Activated CD4-positive, alpha-beta T cell treated with anti-CD3 and anti-CD28 coated beads, Interleukin-2, amount 10 ng/mL, durations not matched to agents 24 days and 14 days (primary cell): ENCODE data around the gene SPRYD7. TPM values are rescaled to one million over a fixed set of nuclear protein-coding genes. Genes with fewer than 3 reads are reported as not detected.

Experiments
- DNase-seq: peaks from one replicate; pipeline ENCODE4 v3.0.0; 2022
- H3K27ac Mint-ChIP-seq: one replicate; pipeline ENCODE4 v1.8.0; 2022; ENCODE audit warnings: mild to moderate bottlenecking, mixed read lengths
- H3K27me3 Mint-ChIP-seq: one replicate; pipeline ENCODE4 v1.8.0; 2022; ENCODE audit warnings: mixed read lengths
- H3K36me3 Mint-ChIP-seq: one replicate; pipeline ENCODE4 v1.8.0; 2022; ENCODE audit warnings: low read depth, mild to moderate bottlenecking, mixed read lengths
- H3K4me1 Mint-ChIP-seq: one replicate; pipeline ENCODE4 v1.8.0; 2021; ENCODE audit warnings: mixed read lengths
- H3K4me3 Mint-ChIP-seq: one replicate; pipeline ENCODE4 v1.8.0; 2022; ENCODE audit warnings: mild to moderate bottlenecking, moderate library complexity, mixed read lengths
- H3K9me3 Mint-ChIP-seq: one replicate; pipeline ENCODE4 v1.8.0; 2021; ENCODE audit warnings: mixed read lengths
- intact Hi-C: fragments of 100-400 bp; cut with micrococcal nuclease; formaldehyde crosslinking; loops from one replicate; pipeline ENCODE4 v1.15.1; 2023
- total RNA-seq: library from RNA; stranded (reverse); gene quantifications from 2 replicates; pipeline ENCODE4 v1.2.3, GENCODE V29; 2022

Gene SPRYD7
- total RNA-seq, 1 donor from 2014 or later, result 8.1 TPM

GRCh38 chr13:49865218-49865617, 70.9 kb downstream of the SPRYD7 start:
- Mint-ChIP-seq H3K9me3 (peaks cover 7% of the 10 kb centered on the region), H3K4me3 (no peak overlapping the region), H3K36me3 (no peaks in the 10 kb centered on the region), H3K27ac (no peak overlapping the region), H3K4me1 (no peaks in the 10 kb centered on the region), H3K27me3 (peaks cover 4% of the 10 kb centered on the region)
- no peak for DNase-seq
- intact Hi-C loops, result no loop called here

GRCh38 chr13:49864509-49864908, 71.6 kb downstream of the SPRYD7 start:
- Mint-ChIP-seq H3K27me3 (peaks cover 4% of the 10 kb centered on the region), H3K27ac (no peak overlapping the region), H3K36me3 (no peaks in the 10 kb centered on the region), H3K9me3 (peaks cover 6% of the 10 kb centered on the region), H3K4me1 (no peaks in the 10 kb centered on the region), H3K4me3 (no peak overlapping the region)
- intact Hi-C loops, result no loop called here
- no peak for DNase-seq

Other genes with a start within 250 kb of the SPRYD7 start
- 49.0 and 52.3 TPM in 2 replicates for gene EBPL, start 244.9 kb downstream of the SPRYD7 start, total RNA-seq
- gene KPNA3, start 143.7 kb downstream of the SPRYD7 start, total RNA-seq, result 56.5 and 58.8 TPM in 2 replicates
- gene TRIM13, start 60.7 kb upstream of the SPRYD7 start, total RNA-seq, result 18.0 and 18.9 TPM in 2 replicates
- 0.43 TPM in 1 of 2 replicates, not detected in the other for gene KCNRG, start 79.1 kb upstream of the SPRYD7 start, total RNA-seq